Loucy (cell line): ENCODE measurements around the gene LDHAL6B.

Experiments used
- H2AFZ ChIP-seq: fragments of 200-600 bp; sonication (generic); 2 replicates; pipeline ENCODE4 v1.6.0; 2016; ENCODE audit warnings: antibody characterized with exemption, mild to moderate bottlenecking, low read length, moderate library complexity
- H3F3A ChIP-seq: fragments of 200-600 bp; 2 replicates; pipeline ENCODE4 v1.6.0; 2016; ENCODE audit warnings: antibody characterized with exemption, low read depth, mild to moderate bottlenecking
- H3K27me3 ChIP-seq: fragments of 200-600 bp; sonication (generic); 2 replicates; pipeline ENCODE4 v1.6.1; 2014; ENCODE audit warnings: low read length, mild to moderate bottlenecking; ENCODE audit not compliant: insufficient read depth, poor library complexity, severe bottlenecking
- H3K36me3 ChIP-seq: fragments of 200-600 bp; sonication (generic); 2 replicates; pipeline ENCODE4 v1.6.1; 2016; ENCODE audit warnings: low read length; ENCODE audit not compliant: insufficient read depth
- H3K4me1 ChIP-seq: fragments of 200-600 bp; sonication (generic); 2 replicates; pipeline ENCODE4 v1.5.1; 2014; ENCODE audit warnings: low read length, mild to moderate bottlenecking; ENCODE audit not compliant: insufficient read depth, poor library complexity, severe bottlenecking
- H3K4me2 ChIP-seq: fragments of 200-600 bp; sonication (generic); 2 replicates; pipeline ENCODE4 v1.6.0; 2014; ENCODE audit warnings: antibody characterized with exemption, low read length, low read depth, mild to moderate bottlenecking; ENCODE audit not compliant: poor library complexity, severe bottlenecking
- H3K4me3 ChIP-seq: fragments of 200-600 bp; sonication (generic); 2 replicates; pipeline ENCODE4 v1.5.1; 2014; ENCODE audit warnings: low read length, mild to moderate bottlenecking, mixed read lengths; ENCODE audit not compliant: poor library complexity, severe bottlenecking
- H3K79me2 ChIP-seq: fragments of 200-600 bp; sonication (generic); 2 replicates; pipeline ENCODE4 v1.6.1; 2014; ENCODE audit warnings: low read length; ENCODE audit not compliant: insufficient read depth
- H3K9ac ChIP-seq: fragments of 200-600 bp; sonication (generic); 2 replicates; pipeline ENCODE4 v1.6.0; 2014; ENCODE audit warnings: mild to moderate bottlenecking, low read depth, low read length, moderate library complexity; ENCODE audit not compliant: poor library complexity, severe bottlenecking
- H3K9me2 ChIP-seq: fragments of 200-600 bp; sonication (generic); replicated peaks from 2 replicates; pipeline ENCODE4 v1.6.1; 2016; ENCODE audit warnings: low read depth, low read length, mixed read lengths
- H3K9me3 ChIP-seq: fragments of 200-600 bp; sonication (generic); 2 replicates; pipeline ENCODE4 v1.6.1; 2014; ENCODE audit warnings: mild to moderate bottlenecking, antibody characterized with exemption, low read length, low read depth; ENCODE audit not compliant: insufficient read depth
- H4K20me1 ChIP-seq: fragments of 200-600 bp; sonication (generic); 2 replicates; pipeline ENCODE4 v1.6.0; 2014; ENCODE audit warnings: antibody characterized with exemption, low read length, mild to moderate bottlenecking; ENCODE audit not compliant: insufficient read depth, poor library complexity, severe bottlenecking
- EZH2phosphoT487 ChIP-seq: fragments of 200-600 bp; IDR thresholded peaks from 2 replicates; pipeline ENCODE4 v1.6.1; 2018; ENCODE audit warnings: antibody characterized with exemption, mild to moderate bottlenecking, moderate library complexity, borderline replicate concordance
- TF ChIP-seq, protein P1 (sequence below): fragments of 200-600 bp; sonication (generic); conservative IDR thresholded peaks from 2 replicates; pipeline ENCODE4 v1.5.1; 2014; ENCODE audit warnings: mild to moderate bottlenecking, antibody characterized with exemption, low read length

LDHAL6B gene

DNA sequence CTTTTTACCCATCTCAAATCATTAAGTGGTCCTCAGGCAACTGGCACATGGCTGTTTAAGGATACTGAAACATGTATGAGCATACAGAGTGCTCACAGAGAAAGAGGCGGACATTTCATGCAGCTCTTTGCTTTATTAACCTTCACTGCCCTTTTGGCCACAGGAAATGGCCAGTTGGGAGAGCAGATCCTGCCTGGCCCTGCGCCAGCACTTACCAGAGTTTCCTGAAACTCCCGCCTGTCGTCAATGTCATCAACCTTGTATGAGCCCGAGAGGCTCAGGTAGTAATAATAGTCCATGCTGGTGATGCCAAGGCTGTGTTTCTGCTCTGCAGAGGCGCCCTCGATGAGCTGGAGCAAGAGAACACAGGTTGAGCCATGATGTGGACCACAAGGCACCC lies 17.8 kb downstream of the LDHAL6B start:
- Histone ChIP-seq H3K9ac (no peak overlapping the region), H3K27me3 (no peaks in the 10 kb centered on the region), H4K20me1 (no peaks in the 10 kb centered on the region), H3K4me3 (no peak overlapping the region), H3K9me3 (no peaks in the 10 kb centered on the region), H3F3A (no peaks in the 10 kb centered on the region), H3K36me3 (no peaks in the 10 kb centered on the region), H3K4me2 (no peak overlapping the region), H3K79me2 (no peaks in the 10 kb centered on the region), H2AFZ (no peak overlapping the region), H3K9me2 (no peaks in the 10 kb centered on the region), H3K4me1 (no peaks in the 10 kb centered on the region)
- TF ChIP-seq, protein P1, sequence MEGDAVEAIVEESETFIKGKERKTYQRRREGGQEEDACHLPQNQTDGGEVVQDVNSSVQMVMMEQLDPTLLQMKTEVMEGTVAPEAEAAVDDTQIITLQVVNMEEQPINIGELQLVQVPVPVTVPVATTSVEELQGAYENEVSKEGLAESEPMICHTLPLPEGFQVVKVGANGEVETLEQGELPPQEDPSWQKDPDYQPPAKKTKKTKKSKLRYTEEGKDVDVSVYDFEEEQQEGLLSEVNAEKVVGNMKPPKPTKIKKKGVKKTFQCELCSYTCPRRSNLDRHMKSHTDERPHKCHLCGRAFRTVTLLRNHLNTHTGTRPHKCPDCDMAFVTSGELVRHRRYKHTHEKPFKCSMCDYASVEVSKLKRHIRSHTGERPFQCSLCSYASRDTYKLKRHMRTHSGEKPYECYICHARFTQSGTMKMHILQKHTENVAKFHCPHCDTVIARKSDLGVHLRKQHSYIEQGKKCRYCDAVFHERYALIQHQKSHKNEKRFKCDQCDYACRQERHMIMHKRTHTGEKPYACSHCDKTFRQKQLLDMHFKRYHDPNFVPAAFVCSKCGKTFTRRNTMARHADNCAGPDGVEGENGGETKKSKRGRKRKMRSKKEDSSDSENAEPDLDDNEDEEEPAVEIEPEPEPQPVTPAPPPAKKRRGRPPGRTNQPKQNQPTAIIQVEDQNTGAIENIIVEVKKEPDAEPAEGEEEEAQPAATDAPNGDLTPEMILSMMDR = no peak
- no peak for TF ChIP-seq EZH2phosphoT487

DNA sequence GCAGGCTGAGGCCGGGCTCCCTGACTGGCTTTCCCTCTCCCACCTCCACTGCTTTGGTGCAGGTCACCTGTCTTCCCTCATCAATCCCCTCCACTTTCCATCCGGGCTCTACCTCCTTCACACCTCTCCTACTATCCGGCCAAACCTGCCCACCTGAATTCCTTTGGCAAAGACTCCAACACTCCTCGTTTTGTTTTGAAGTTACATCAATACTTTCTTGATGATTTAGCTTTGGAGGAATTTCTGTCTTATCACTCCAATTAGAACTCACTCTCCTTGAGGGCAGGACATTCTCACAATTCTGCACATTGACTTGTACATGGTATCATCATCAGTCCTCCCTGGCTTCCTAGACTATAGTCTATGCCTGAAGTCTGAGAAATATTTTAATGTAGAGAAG lies 20.4 kb downstream of the LDHAL6B start:
- Histone ChIP-seq H2AFZ (no peak overlapping the region), H3F3A (no peaks in the 10 kb centered on the region), H3K4me2 (no peak overlapping the region)

DNA sequence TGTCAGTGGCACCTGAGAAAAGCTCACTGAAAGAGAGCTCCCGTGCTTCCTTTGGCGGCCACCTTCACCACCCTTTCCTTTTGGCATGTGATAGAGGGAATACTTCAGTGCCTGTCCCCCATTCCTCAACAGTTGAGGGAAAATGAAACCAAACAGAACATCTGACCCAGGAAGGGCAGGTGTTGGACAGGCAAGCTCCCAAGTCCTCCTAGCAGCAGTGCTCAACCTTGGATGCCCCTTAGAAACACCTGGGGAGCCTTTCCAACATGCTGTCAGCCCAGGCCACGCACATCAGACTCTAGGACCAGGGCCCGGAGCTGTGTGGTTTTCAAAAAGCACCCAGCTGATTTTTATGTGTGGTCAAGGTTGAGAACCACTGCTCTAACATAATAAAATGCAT lies 22.4 kb downstream of the LDHAL6B start:
- TF ChIP-seq, protein P1 = no peak
- no peak for TF ChIP-seq EZH2phosphoT487
- no peaks in the 10 kb centered on the region for H3F3A ChIP-seq
- no peaks in the 10 kb centered on the region for H3K79me2 ChIP-seq
- H3K27me3 ChIP-seq = no peaks in the 10 kb centered on the region
- H3K4me2 ChIP-seq = no peak overlapping the region
- no peaks in the 10 kb centered on the region for H3K9me3 ChIP-seq
- no peaks in the 10 kb centered on the region for H4K20me1 ChIP-seq
- H3K4me3 ChIP-seq = no peak overlapping the region
- no peaks in the 10 kb centered on the region for H3K9me2 ChIP-seq
- H3K36me3 ChIP-seq = no peaks in the 10 kb centered on the region
- H3K4me1 ChIP-seq = no peaks in the 10 kb centered on the region
- no peak overlapping the region for H2AFZ ChIP-seq
- H3K9ac ChIP-seq = no peak overlapping the region

More for the DNA sequence above, 20.4 kb downstream of the LDHAL6B start:
- Histone ChIP-seq H4K20me1 (no peaks in the 10 kb centered on the region), H3K4me3 (no peak overlapping the region), H3K36me3 (no peaks in the 10 kb centered on the region), H3K9ac (no peak overlapping the region), H3K4me1 (no peaks in the 10 kb centered on the region), H3K27me3 (no peaks in the 10 kb centered on the region), H3K79me2 (no peaks in the 10 kb centered on the region), H3K9me2 (no peaks in the 10 kb centered on the region), H3K9me3 (no peaks in the 10 kb centered on the region)
- TF ChIP-seq, protein P1 = no peak
- TF ChIP-seq EZH2phosphoT487 = no peak
